Ascending aorta (tissue), 2 donors: ENCODE results near the gene TNRC6B. TPM values are rescaled to one million over a fixed set of nuclear protein-coding genes. Genes with fewer than 3 reads are reported as not detected.

Source experiments
- DNase-seq, 2 donors: peaks; one replicate each; pipeline ENCODE4 v3.0.0-alpha.2; 2019; ENCODE audit warnings: low spot score in 2 of 2
- H3K27ac ChIP-seq, 2 donors: fragments of 200-600 bp; sonication (generic); one replicate each; pipeline ENCODE4 v1.5.1; 2016 to 2017; ENCODE audit warnings: mild to moderate bottlenecking in 1 of 2
- H3K27me3 ChIP-seq: fragments of 200-600 bp; sonication (generic); one replicate; pipeline ENCODE4 v1.5.1; 2017
- H3K36me3 ChIP-seq, 2 donors: fragments of 200-600 bp; sonication (generic); one replicate each; pipeline ENCODE4 v1.5.1; 2016
- H3K4me1 ChIP-seq, 2 donors: fragments of 200-600 bp; sonication (generic); one replicate each; pipeline ENCODE4 v1.5.1; 2016 to 2017; ENCODE audit warnings: mild to moderate bottlenecking in 1 of 2
- H3K4me3 ChIP-seq, 2 donors: fragments of 200-600 bp; sonication (generic); one replicate each; pipeline ENCODE4 v1.5.1; 2016 to 2017; ENCODE audit warnings: mild to moderate bottlenecking in 1 of 2
- H3K9me3 ChIP-seq, 2 donors: fragments of 200-600 bp; sonication (generic); one replicate each; pipeline ENCODE4 v1.5.1; 2016
- CTCF ChIP-seq, 3 experiments: fragments of 200-600 bp in 2 of 3; fragments of 450-650 bp in 1 of 3; sonication (generic) in 2 of 3; IDR thresholded peaks; one replicate each; pipeline ENCODE4 v1.5.1; 2016 to 2019; ENCODE audit warnings: antibody characterized with exemption in 3 of 3, mild to moderate bottlenecking in 1 of 3, moderate library complexity in 1 of 3
- intact Hi-C: fragments of 100-400 bp; cut with DNase I; formaldehyde crosslinking; loops from one replicate; pipeline ENCODE4 v1.15.1; 2023
- total RNA-seq: library from RNA; depleted of rRNA; stranded (reverse); fragments of >200 nt; gene quantifications from one replicate; pipeline ENCODE4 v1.1.0, GENCODE V29; 2016

Gene TNRC6B
- total RNA-seq, 1 donor from 2014 or later: 22.4 TPM

DNA sequence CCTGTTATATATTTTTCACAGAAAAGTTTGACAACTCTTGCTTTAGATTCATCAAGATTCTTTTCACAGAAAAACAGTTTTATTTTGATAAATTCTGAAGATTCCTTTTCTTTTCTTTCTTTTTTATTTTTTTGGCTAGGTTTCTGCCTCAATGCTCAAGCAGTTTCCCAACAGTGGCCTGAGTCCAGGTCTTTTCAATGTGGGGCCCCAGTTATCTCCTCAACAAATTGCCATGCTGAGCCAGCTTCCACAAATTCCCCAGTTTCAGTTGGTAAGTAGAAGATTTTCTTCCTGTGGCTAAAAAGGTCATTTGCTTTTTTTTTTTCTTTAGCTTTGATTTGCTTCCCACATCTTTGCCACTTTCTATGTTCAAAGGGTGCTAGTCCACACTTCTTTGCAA, 122.6 kb downstream of the TNRC6B start:
- Histone ChIP-seq H3K4me3 (no peak overlapping the region), H3K9me3 (no peaks in the 10 kb centered on the region), H3K36me3 (peaks cover 39 to 56% of the 10 kb centered on the region in 2 donors), H3K27ac (no peak overlapping the region), H3K27me3 (no peaks in the 10 kb centered on the region), H3K4me1 (peaks cover 0 to 2% of the 10 kb centered on the region in 2 donors)
- no peak for DNase-seq
- no peak for TF ChIP-seq CTCF (IDR thresholded peaks at IDR 0.05)
- intact Hi-C loops: no loop called here

DNA sequence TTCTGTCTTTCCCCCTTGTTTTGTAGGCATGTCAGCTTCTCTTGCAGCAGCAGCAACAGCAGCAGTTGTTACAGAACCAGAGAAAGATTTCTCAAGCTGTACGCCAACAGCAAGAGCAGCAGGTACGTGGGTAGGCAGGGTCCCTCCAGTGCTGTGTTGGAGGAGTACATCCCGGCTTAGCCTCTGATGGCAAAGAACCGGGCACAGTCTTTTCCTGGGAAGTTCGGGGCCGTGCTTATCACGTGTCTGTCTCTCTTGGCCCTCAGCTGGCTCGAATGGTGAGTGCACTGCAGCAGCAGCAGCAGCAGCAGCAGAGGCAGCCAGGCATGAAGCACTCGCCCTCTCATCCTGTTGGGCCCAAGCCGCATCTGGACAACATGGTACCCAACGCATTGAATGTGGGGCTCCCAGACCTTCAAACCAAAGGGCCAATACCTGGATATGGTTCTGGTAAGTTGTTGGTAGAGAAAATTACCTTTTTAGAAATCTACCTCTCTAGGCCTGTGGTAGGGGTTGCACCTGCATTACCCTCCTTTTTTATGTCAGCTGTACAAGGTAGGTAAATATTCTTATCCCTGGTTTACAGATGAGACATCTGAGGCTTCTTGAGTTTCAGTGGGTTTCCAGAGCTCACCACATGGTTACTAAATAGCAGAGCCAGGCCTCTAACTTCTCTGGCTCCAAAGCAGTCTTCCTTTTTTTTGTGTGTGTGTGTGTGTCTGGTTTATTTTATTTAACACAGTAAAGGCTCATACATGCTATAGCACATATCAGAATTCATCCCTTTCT, 123.4 kb downstream of the TNRC6B start:
- intact Hi-C loops: no loop called here
- Histone ChIP-seq H3K27me3 (no peaks in the 10 kb centered on the region), H3K36me3 (peaks cover 45 to 56% of the 10 kb centered on the region in 2 donors), H3K9me3 (no peaks in the 10 kb centered on the region), H3K4me3 (no peak overlapping the region), H3K27ac (no peak overlapping the region), H3K4me1 (peaks cover 0 to 2% of the 10 kb centered on the region in 2 donors)
- no peak for TF ChIP-seq CTCF (IDR thresholded peaks at IDR 0.05)
- no peak for DNase-seq

GRCh38 chr22:40302149-40302548, 124.4 kb downstream of the TNRC6B start:
- Histone ChIP-seq H3K27me3 (no peaks in the 10 kb centered on the region), H3K4me3 (no peak overlapping the region), H3K27ac (no peak overlapping the region), H3K4me1 (peaks cover 0 to 2% of the 10 kb centered on the region in 2 donors), H3K9me3 (no peaks in the 10 kb centered on the region), H3K36me3 (peaks cover 37 to 54% of the 10 kb centered on the region in 2 donors)
- TF ChIP-seq CTCF (IDR thresholded peaks at IDR 0.05): no peak
- intact Hi-C loops: no loop called here
- DNase-seq: no peak

DNA sequence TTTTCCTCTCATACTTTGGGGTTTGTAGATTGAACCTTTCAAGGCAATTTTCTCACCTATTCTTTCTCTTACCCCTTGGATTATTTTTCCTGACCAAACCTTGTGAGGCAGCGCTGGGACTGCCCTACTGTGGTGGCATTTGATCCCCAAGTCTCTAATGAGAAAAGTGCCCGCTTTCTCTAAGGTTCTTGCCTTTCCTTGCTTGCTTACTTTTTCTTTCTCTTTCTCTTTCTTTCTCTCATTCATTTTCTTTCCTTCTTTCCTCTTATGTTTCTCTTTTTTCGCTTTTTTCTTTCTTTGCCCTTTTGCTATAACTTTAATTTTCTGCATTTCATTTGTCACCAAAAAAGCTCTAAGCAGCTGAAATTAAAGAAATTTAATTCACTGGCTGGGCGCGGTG, 127.9 kb downstream of the TNRC6B start:
- no peak overlapping the region for H3K27ac ChIP-seq
- H3K27me3 ChIP-seq: no peaks in the 10 kb centered on the region
- DNase-seq: no peak
- no peak overlapping the region for H3K4me3 ChIP-seq
- peaks cover 0 to 8% of the 10 kb centered on the region in 2 donors for H3K4me1 ChIP-seq
- peaks cover 51 to 70% of the 10 kb centered on the region in 2 donors for H3K36me3 ChIP-seq
- no peak for TF ChIP-seq CTCF (IDR thresholded peaks at IDR 0.05)
- H3K9me3 ChIP-seq: no peaks in the 10 kb centered on the region
- intact Hi-C loops: no loop called here

GRCh38 chr22:40308999-40309573, 131.4 kb downstream of the TNRC6B start:
- no peak overlapping the region for H3K4me3 ChIP-seq
- H3K9me3 ChIP-seq: no peaks in the 10 kb centered on the region
- no peak for DNase-seq
- peak overlapping the region; percentile 26 to 53 for H3K27ac ChIP-seq
- intact Hi-C loops: no loop called here
- H3K4me1 ChIP-seq: peaks cover 0 to 10% of the 10 kb centered on the region in 2 donors
- no peaks in the 10 kb centered on the region for H3K27me3 ChIP-seq
- TF ChIP-seq CTCF (IDR thresholded peaks at IDR 0.05): no peak
- peaks cover 56 to 57% of the 10 kb centered on the region in 2 donors for H3K36me3 ChIP-seq
